KG1 (cell line): Measurements from ENCODE around the gene KHSRP.
A peak's percentile ranks its signal among the peaks of the same experiment; 100 is the strongest.

ENCODE experiments used
- DNase-seq: peaks from one replicate; lab custom pipeline; 2025; lab: John Stamatoyannopoulos, UW

Gene KHSRP

DNA sequence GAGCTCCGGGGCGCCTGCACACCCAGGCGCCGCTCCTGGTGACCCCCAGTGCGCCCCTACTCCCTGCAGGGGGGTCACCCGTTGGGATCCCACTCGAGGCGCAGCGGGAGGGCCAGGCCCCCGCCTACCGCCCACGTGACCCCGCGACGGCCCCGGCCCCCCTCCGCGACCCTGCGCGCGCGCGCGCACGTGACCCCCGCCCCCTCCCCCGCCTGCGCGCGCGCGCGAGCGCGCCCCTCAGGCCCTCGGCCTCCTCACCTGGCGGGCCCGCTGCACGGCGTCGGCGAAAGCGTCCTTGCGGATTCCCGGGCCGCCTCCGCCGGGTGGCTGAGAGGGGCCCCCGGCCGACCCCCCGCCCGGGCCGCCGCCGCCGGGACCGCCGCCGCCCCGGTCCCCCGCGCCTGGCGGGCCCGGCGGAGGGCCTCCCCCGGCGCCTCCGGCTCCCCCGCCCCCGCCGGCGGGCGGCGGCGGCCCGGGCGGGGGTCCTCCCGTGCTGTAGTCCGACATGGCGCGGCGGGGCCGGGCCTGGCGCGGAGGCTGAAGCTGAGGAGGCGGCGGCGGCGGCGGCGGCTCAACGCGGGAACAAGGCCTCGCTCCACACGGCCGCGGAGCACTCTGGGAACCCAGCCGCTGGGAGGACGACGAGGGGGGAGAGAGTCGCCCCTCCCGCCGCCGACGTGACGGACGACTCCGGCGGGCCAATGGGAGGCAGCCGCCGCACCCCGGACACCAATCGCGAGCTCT lies at the start of gene KHSRP:
Gene KHSRP (minus strand): TSS at position 617 of the 744 bp plus-strand sequence. CDS start 110 bp downstream, at position 507.
- DNase-seq, result no peak

DNA sequence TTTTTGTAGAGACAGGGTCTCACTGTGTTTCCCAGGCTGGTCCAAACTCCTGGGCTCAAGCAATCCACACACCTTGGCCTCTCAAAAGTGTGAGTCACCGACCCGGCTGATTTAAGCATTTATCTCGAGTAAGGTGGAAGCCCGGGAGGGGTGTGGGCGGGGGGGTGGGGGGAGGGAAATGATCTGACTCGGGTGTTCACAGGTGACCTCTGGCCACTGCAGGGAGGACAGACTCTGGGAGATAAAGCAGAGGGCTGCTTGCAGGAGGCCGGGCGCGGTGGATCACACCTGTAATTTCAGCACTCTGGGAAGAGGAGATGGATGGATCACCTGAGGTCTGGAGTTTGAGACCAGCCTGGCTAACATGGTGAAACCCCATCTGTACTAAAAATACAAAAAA lies 49.0 kb upstream of the KHSRP start:
- DNase-seq, result no peak

DNA sequence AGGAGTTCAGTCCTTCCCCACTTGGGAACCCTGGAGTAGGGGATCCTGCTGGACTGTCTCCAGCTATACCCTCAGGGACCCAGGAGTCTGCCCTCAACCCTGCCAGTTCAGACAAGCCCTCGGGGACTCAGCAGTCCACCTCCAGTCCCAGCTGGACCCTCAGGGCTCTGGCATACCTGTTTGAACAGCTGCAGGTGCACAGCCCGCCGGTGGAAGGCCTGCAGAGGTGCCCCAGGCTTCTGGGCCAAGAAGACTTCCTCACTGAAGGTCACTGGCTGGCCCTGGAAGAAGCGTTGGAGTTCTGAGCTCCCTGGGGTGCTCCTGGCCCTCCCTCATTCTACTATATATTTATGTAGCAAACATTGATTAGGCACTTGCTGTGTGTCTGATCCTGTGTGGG lies 48.1 kb upstream of the KHSRP start:
- no peak for DNase-seq

DNA sequence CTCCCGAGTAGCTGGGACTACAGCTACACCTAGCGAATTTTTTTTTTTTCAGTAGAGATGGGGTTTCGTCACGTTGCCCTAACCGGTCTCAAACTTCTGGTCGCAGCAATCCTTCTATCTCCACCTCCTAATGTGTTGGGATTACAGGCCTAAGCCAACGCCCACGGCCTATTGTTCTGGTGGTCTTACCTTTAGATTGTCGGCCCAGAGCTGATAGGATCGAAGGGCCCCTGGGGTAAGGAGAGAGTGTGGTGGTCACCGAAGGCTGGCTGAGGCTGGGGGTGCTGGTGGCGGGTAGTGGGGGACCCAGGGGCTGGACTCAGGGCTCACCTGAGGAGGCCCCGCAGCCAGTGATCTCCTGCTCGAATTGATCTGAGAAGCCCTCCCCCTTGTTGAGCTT lies 46.5 kb upstream of the KHSRP start:
- no peak for DNase-seq

DNA sequence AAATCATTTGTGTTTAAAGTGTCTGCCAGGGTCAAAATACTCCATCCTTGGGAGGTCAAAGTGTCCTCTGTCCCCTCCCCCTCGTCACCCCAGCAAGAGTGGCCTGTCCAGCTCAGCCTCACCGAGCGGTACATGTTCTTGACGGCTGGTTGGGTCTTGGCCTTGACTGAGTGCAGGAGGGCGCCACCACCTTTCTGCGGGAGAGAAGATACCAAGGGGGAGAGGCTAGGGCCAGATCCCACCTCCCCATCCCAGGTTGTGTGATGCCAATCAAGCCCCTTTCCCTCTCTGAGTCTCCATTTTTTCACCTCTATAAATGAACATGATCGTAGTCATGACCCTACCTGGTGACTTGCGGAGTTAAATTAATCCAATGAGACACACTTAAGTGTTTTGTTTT lies 45.6 kb upstream of the KHSRP start:
- DNase-seq, result no peak

- no peak for DNase-seq
Measured at GRCh38 chr19:6467384-6467783, 42.8 kb upstream of the KHSRP start.

- no peak for DNase-seq
Measured at GRCh38 chr19:6466526-6467248, 42.1 kb upstream of the KHSRP start.

DNA sequence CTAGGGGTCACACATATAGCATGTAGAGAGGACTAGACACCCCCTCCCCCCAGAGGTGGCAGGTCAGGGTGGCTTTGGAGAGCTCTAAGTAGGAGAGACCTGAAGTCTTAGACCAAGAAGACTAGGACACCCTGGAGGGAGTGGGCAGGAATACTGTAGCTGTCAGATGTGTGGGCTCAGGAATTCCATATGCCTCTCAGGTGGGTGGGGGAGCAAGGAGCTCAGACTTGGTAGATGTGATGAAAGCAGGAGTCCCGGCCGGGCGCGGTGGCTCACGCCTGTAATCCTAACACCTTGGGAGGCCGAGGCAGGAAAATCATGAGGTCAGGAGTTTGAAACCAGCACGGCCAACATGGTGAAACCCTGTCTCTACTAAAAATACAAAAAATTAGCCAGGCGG lies 41.1 kb upstream of the KHSRP start:
- DNase-seq, result no peak

- DNase-seq, result no peak
Measured at GRCh38 chr19:6465006-6465405, 40.4 kb upstream of the KHSRP start.

- DNase-seq, result no peak
Measured at GRCh38 chr19:6464070-6464873, 39.7 kb upstream of the KHSRP start, which contains the start of gene CRB3. TSS of gene CRB3 (plus strand) at chr19:6464271. CDS start at chr19:6464702, 431 bp downstream.

- DNase-seq, result peak; percentile 94
Measured at GRCh38 chr19:6460099-6460884, 35.7 kb upstream of the KHSRP start.

DNA sequence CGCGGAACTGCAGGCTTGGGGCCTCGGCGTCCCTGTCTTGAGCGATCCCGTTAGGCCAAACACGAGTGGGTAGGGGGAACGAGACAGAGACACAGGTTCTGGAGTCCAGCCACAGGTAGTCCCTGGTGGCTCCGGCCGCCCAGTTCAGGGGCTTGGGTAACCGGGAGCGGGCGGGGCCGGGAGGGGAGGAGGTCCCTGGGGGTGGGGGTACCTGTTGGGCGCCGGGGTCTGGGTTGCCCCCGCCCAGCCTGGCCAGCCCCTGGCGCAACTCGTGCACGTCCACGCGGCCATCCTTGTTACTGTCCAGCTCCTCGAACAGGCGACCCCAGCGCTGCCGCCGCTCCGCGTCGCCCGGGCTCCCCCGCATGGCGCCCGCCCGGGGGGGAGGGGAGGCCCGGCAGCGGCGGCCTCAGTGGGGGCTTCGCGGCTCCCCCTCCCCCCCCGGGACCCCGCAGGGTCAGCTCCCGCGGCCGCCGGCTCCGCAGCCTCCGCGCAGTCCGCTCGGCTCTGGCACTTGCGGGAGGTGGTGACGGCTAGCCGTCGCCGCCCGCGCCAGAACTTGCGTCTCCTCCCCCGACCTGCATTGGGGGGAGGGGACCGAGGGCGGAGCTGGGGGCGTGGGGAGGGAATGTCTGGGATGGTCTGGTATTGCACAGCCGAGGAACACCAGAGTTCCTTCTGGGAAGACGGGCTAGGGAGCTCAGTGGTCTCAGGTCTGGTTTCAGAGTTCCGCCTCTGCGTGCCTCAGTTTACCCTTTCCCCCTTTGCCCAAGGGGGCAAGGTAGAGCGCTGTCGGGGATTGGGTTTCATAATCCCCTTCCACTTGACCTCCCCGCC lies 34.9 kb upstream of the KHSRP start, which contains the start of gene SLC25A23:
Gene SLC25A23 (minus strand): TSS at position 531 of the 837 bp plus-strand sequence. CDS start 164 bp downstream, at position 367.
- DNase-seq, result no peak

- no peak for DNase-seq
Measured at GRCh38 chr19:6458695-6459261, 34.2 kb upstream of the KHSRP start.

DNA sequence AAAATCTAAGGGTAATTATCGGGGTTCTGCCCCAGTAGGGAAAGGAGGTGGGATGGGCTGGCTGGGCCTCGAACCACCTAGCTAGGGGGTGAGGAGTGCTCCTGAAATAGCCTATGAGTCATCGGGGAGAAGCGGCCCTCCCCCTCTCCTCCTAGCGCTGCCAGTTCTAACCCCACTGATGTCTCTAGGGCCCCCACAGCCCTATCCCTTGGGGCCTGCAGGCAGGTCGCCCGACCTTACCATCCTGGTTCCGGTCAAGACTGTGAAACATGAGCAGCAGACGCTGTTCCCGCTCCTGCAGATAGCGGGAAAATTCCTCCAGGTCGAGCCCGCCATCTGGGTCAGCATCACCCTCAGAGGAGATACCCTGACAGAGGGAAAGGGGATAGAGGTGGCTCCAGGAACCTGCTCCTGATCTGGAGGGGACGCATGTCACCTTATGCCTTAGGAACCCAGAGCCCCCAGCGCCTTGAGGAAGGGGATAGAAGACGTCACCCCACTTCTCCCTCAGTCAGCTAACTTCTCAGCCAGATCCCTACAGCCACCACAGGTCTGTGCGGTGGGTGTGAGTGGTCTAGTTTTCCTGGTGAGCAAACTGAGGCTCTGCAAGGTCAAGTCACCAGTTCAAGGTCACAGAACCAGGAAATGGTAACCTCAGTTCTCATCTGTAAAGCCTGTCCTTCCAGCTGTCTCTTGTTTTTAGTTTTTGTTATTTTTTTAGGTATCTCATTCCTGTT lies 33.5 kb upstream of the KHSRP start:
- no peak for DNase-seq

DNA sequence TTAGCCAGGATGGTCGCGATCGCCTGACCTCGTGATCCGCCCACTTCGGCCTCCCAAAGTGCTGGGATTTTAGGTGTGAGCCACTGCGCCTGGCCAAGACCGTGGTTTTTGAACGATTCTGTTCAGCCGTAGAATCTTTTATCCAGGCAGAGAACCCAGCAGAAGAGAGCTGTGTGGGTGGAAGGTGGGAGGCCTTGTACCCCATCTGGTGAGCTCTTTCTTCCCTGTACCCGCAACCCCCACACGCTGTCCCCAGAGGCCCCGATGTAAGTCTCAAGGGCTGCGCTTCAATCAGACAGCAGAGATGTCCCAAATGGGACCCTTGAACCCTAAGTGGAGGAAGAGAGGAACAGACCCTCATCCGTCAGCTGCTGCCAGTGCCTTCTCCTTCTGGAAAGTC lies 31.3 kb upstream of the KHSRP start:
- DNase-seq, result no peak

DNA sequence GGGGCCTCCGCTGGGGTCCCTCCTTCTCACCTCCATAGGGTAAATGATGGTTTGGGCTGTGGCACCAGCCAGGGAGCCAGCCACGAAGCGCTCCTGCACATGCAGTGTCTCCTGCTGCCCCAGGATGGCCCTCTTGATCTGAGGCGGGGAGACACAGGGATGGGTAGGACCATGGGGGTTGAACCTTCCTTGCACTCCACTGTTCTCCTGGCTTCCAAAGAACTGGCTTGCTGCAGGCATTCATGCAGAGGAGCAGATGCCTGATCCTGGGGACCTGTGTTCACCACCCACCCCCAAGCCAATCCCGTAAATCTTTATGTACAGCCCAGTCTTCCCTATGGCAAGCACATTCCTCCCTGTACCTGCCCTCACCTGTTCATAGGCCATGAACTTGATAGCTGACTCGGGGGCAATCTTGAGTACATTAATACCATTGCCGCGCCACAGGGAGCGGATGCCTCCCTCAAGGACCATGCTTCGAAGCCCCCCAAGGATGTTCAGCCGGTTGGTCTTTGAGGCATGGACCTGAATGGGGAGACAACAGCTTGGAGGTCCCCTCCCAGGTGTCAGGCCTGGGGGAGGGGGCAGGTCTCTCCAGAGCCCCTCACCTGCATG lies 29.4 kb upstream of the KHSRP start:
- no peak for DNase-seq

DNA sequence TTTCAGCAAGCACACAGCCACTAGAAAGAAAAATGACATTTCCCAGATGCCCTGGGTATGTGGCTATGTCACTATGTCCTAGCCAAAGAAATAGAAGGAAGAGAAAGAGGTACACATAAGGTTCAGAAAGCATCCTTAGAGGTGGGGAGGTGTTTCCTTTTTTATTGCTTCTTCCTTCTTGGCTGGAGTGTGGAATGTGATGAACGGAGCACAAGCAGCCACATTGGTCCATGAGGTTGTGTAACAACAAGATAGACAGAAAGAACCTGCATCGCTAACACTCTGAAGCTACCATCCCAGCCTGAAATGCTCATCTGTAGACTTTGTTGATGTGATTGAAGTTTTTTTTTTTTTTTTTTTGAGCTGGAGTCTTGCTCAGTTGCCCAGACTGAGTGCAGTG lies 28.3 kb upstream of the KHSRP start:
- no peak for DNase-seq

- no peak for DNase-seq
Measured at GRCh38 chr19:6452223-6452614, 27.6 kb upstream of the KHSRP start.

DNA sequence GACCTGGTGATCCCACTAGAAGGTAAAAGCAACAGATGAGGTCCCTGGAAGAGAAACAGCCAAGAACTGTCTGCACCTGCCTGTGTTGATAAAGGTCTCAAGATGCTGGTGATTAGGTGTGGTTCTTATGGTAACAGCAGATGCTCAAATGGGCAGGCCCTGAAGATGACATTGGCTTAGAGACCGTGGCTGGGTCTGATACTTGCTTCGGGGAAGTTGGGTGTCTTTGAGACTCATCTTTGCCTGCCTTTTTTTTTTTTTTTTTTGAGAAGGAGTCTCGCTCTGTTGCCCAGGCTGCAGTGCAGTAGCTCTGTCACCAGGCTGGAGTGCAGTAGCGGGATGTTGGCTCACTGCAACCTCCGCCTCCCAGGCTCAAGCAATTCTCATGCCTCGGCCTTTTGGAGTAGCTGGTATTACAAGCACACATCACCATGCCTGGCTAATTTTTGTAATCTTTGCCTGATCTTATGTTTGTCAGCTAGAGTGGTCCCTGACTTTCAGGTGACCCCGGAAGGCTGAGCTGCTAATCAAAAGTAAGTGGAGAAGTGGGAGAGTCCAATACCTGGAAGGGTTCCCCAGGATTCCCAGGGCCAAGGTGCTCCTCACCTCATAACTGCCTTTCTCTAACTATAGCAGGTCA lies 27.1 kb upstream of the KHSRP start:
- DNase-seq, result no peak
